ENCODE data around the gene AJAP1.

AJAP1 gene

DNA sequence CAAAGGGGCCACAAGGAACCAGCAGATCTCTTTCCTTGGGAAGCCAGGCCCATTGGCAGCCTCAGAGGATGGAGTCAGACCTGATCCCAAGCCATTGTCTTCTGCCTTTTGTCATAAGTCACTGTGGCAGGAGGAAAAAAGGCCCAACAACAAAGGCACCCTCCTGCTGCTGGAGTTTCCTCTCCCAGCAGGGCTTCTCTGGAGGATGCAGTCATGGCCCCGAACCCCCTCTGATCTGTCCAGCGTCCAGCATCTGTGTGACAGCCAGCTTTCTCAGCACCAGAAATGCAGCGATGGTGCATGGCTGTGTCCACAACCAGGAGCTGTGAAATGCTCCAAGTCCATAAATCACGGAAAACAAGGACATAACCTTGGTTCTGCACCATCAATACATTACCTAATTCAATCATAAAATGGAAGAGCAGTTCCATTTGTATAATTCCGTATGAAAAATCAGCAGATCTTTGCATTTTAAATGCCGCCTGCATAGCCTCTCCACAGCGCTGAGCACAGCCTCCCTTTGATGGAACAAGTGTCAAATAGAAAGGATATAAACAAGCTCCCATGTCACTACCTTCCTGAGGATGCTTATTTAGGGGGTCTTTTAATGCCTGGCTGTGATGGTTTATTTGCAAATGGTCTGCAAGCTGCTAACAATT, 30.6 kb downstream of the AJAP1 start:
- DNase-seq, result no peak

DNA sequence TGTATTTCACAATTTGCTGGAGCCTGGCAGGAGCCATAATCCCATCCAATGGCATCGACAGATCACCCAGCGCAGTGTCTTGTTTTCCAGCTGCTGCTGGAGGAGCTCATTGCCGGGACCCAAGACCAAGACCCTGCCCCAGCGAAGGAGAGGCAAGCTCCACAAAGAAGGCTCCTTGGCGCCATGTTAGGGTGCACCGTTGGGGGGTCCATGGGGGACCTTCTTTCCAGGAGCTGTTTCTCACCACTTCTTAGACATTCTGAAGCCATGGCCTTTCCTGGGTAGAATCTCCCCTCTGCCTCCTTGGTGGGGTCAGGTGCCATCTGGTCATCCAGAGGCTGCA, 31.1 kb downstream of the AJAP1 start:
- DNase-seq, result no peak

GRCh38 chr1:4687943-4688342, 33.5 kb downstream of the AJAP1 start:
- no peak for DNase-seq

DNA sequence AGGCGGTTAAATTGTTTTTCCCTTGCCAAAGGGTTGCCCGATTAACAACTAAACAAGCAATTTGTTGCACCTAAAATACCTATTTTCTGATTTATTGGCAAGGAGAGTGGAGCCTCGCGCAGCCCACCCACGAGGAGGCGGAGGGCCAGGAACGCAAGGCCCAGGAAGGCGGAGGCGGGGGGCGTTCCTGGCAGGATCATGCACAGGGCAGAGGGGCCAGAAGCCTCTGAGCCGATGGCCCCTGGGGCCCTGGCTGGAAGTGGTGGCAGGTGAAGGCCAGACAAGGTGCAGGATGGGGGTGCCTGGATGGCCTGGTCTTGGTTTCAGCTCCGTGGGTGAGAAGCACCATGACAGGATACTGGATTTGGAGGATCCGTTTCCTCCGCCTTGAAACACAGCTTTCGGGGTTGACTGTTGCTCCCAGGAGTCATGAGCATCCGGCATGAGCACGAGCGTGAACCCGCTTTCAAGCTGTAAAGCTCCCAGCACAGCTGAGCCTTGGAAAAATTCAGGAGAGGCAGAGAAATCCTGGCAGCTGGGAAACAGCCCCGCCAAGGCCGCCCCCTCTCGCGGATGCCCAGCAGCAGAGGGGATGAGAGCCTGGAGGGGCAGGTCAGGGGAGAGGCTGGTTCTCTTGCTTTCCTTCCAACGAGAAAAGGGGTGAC, 35.0 kb downstream of the AJAP1 start:
- DNase-seq, result no peak

GRCh38 chr1:4689941-4690635, 35.7 kb downstream of the AJAP1 start:
- no peak for DNase-seq

DNA sequence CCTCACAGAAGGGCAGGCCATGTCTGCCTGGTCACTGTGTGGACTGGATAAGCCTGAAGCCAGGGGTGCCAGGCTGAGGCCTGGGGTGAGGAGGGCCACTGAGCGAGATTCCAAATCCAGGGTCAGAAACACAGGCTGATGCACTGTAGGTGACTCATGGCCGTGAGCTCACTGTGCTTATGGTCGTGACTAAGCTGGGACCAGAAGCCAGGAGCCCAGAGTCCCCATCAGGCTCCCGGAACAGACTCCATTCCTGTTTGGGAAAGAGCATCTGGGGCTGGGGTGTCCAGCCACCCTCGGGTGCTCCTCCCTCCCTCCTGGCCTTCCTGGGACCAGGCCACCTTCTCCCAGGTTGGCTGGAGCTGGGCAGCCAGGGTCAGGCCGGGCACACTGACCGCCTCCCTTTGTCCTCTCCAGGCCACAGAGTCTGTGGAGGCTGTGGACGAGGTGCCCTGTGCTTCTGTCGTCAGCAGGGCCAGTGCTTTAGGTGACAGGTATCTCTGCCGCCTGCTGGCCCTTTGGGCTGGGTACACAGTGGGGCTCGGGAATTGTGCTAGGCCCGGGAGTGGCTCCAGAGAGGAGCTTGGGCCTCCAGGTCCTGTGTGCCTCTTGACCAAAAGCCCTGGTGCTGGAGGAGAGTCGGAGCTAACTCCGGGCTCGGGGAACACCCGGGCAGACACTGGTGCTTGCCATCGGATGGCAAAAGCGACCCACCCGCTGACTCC, 36.7 kb downstream of the AJAP1 start:
- DNase-seq, result no peak

DNA sequence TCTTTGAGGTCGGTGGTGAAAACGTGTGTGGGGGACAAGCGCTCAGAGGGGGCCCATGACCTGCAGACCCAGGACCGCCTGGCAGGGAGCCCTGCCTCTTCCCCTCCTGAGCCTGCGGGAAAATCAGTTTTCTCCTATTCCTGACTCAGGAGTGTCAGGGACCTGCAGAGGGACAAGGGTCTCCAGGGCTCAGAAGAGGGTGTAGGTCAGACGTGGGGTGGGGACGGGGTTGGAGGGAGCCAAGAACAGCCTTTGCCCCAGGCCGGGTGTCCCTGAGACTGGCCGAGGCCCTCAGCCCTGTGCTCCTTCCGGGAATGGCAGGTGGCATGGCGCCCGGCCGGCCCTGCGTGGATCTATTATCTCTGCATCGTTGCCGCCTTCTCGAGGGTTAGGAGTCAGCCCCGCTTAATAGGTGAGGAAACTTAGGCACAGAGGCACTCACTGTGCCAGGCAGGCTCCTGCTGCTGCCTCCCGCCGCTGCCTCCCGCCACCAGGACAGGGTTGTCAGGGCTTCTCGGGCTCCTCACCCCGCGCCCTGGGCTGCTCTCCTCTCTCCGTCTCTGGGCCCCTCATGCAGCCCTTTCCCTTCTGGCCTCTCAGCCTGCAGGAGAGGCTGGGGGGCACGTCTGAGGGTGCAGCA, 37.5 kb downstream of the AJAP1 start:
- no peak for DNase-seq

- no peak for DNase-seq
Observed at GRCh38 chr1:4692437-4692836, 38.0 kb downstream of the AJAP1 start.

- no peak for DNase-seq
Observed at GRCh38 chr1:4693331-4693730, 38.9 kb downstream of the AJAP1 start.

- DNase-seq, result no peak
Observed at GRCh38 chr1:4693891-4694290, 39.5 kb downstream of the AJAP1 start.

GRCh38 chr1:4694492-4694891, 40.1 kb downstream of the AJAP1 start:
- no peak for DNase-seq

DNA sequence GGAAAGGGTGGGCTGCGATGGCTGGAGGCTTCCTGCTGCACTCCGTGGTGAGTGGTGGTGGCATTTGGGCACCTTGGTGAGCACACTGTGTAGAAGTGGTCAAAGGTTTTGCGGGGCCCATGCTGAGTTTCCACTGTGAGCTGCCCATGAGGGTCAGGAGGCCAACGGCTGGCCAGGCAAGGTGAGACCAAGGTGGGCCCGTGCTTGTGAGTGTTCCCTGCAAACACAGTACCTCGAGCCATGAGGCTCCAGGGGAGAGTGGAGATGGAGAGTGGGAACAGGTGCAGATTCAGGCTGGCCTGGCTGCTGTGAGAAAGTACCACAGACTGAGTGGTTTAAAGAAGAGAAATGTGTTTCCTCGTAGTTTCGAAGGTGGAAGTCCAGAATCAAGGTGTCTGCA, 40.8 kb downstream of the AJAP1 start:
- no peak for DNase-seq

DNA sequence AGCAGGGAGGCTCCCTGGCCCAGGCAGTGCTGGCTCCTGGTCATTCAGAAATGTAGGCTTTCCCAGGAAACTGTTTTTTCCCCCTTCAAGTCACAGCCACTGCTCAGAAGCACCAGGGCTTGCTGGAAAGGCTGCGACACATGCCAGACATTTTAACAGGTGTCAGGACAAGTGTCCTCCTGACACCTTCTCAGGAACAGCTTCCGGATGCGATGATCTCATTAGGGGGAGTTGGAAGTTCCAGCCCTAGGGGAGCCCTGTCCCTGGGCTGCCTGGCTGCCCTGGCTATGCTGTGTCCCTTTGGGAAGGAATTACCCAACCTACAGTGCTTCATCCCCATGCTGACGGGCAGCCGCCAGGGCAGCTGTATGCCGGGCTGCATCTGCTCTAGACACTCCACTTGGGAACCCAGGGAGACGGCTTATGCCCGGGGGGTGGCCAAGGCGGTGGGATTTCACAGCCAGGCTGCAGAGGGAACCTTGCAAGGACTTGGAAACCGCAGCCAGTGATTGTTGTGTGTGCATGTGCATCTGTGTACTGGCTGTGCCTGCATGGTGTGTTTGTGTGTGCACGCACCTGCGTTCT, 41.8 kb downstream of the AJAP1 start:
- no peak for DNase-seq

GRCh38 chr1:4696753-4697152, 42.3 kb downstream of the AJAP1 start:
- DNase-seq, result no peak

- no peak for DNase-seq
Observed at GRCh38 chr1:4697801-4698200, 43.4 kb downstream of the AJAP1 start.

- no peak for DNase-seq
Observed at GRCh38 chr1:4698911-4699310, 44.5 kb downstream of the AJAP1 start.

DNA sequence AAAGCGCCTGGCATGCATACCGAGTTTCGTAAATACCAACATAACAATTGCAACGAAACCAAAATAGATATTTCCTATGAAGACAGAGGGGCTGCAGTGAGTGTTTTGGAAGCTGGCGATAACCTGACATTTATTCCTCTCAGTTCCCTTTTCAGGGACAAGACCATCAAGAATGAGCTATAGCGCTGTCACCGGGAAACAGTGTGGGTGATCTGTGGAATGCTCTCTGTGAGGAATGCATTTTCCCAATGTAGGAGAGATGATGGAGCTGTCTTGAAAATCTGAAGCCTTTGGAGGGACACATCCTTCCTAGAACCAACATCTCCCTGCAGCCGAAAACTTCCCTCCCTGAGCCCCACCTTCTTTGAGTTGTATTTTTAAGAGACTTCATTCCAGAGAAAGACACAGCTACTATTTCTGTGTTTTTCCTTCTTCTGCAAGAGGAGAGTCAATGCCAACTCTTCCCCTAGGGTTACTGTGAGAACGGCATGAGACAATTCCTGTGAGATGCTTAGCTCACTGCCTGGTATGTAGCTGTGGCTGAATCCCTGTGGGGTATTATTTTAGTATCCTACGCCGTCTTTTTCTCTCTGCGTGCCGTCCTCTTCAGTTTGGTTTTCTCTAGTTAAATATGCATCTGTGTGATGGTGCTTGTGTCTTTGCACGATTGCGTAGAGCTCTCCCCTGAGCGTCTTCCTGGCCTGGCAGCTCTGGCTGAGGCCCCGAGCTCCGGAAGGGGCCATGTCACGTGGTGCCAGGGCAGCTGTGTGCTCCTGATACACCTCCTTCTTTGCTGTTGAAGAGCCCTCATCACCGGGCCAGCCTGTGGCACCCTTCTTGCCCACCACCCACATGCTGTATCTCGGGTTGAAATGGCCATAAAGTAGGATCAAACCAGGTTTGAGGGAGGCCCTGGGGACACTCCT, 45.2 kb downstream of the AJAP1 start:
- DNase-seq, result no peak

DNA sequence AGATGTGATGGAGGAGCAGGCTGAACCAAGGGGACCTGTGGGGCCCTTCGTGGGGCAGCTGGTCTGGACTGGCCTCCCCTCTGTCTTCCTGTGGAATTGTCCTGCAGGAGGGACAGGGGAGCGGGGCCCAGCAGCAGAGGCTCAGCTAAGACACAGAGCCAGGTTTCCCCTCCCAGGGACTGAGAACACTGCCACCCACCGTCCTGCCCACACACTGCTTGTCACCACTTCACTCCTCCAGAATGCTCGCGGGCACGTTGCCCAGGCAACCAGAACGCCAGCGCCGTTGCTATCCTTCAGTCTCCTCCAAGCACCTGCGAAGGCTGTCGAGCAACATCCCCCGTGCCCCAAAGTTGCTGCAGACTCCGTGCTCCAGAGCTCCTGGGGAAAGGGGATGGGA, 46.4 kb downstream of the AJAP1 start:
- DNase-seq, result no peak

DNA sequence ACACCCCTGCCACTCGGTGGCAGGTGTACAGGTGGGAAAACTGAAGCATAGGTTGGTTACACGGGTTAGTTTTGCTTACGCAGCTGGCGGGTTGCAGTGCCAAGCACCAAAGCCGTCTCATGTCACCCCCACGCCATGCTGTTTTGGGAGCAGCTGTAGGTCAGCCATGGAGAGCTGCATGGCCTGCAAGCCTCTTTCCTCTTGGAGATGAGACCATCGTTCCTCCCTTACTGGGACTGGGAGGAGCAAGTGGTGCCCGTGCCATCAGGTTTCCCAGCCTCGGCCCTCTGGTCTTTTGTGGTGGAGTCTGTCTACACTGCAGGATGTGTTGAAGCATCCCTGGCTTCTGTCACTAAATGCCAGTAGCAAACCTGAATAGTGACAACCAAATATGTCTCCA, 46.9 kb downstream of the AJAP1 start:
- no peak for DNase-seq

DNA sequence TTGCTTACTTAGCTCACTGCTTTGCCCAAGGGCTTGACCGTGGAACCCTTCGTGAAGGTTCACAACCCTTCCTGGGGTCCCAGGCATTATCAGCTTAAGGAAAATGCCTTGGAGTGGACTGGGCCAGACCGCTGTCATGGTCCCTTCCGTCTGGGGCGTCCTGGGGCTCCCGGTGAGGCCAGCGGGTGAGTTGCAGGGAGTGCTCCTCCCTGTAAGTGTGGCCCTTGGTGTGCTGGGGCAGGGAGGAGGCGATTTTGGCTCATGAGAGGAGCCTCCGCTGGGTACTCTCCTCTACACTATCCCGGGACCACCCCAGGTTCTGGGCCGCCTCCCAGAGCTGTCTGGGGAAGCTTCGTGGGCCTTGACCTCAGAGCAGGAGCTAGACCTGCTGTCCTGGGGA, 48.1 kb downstream of the AJAP1 start:
- no peak for DNase-seq

GRCh38 chr1:4702932-4703331, 48.5 kb downstream of the AJAP1 start:
- no peak for DNase-seq

GRCh38 chr1:4703646-4704045, 49.2 kb downstream of the AJAP1 start:
- no peak for DNase-seq

Data from EL (cell line).